Central memory CD4-positive, alpha-beta T cell (primary cell): ENCODE measurements around the gene MAD1L1.
"Not testable (repeated sequence)": the region's sequence is repeated elsewhere in the genome, so short reads cannot be mapped to it uniquely, and the experiment has no call there.

Experiments
- DNase-seq: peaks from one replicate; pipeline ENCODE4 v3.0.0; 2022

MAD1L1 gene

GRCh38 chr7:2038931-2039728, 193.6 kb downstream of the MAD1L1 start:
- no peak for DNase-seq

DNA sequence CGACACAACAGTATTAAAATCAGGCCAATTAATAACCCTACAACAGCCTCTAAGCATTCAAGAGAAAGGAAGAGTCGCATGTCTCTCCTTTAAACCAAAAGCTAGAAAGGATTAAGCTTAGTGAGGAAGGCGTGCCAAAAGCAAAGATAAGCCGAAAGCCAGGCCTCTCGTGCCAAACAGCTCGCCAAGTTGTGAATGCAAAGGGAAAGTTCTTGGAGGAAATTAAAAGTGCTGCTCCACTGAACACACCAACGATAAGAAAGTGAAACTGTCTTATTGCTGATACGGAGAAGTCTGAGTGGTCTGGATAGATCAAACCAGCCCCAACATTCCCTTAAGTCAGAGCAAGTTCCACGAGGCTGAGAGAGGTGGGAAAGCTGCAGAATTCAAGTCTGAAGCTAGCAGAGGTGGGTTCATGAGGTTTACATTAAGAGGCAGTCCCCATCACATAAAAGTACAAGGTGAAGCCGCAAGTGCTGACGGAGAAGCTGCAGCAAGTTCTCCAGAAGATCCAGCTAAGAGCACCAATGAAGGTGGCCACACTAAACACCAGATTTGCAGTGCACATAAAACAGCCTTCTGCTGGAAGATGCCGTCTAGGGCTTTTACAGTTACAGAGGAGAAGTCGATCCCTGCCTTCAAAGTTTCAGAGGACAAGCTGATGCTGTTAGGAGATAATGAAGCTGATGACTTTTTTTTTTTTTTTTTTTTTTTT, 194.8 kb downstream of the MAD1L1 start:
- peak; percentile 17 for DNase-seq

DNA sequence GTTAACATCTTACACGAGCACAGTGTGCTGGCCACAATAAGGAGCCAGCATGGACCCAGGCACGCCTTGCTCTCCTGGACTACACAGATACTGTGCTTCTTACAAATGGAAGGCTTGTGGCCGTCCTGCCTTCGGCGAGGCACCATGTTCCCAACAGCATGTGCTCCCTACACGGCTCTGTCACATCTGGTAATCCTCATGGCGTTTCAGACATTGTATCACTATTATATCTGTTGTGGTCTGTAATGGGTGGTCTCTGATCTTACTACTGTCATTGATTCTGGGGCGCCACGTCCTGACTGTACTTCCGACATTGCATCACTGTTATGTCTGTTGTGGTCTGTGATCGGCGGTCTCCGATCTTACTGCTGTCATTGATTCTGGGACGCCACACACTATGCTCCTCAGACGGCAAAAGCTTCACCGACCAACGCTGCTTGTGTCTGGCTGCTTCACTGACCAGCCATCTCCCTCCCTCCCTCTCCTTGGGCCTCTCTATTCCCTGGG, 195.4 kb downstream of the MAD1L1 start:
- DNase-seq = peak; percentile 17

DNA sequence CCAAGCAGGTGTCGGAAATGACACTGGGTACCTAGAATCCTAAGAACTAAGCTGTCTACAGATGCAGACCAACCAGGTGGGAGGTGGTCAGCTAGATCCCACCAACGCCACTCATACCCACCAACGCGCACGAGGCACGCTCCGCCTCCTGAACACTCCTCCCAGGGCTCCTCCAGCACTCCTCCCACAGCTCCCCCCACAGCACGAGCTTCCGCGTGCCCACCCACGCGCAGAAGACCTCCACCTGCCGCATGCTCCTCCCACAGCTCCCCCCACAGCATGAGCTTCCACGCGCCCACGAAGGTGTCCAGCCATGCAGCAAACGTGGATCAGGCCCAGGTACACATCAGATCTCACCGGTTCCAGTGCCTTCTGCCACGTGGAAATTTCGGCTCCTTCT, 196.0 kb downstream of the MAD1L1 start:
- DNase-seq = no peak

- DNase-seq = not testable (repeated sequence)
Observed at GRCh38 chr7:2036201-2036600, 196.5 kb downstream of the MAD1L1 start.

DNA sequence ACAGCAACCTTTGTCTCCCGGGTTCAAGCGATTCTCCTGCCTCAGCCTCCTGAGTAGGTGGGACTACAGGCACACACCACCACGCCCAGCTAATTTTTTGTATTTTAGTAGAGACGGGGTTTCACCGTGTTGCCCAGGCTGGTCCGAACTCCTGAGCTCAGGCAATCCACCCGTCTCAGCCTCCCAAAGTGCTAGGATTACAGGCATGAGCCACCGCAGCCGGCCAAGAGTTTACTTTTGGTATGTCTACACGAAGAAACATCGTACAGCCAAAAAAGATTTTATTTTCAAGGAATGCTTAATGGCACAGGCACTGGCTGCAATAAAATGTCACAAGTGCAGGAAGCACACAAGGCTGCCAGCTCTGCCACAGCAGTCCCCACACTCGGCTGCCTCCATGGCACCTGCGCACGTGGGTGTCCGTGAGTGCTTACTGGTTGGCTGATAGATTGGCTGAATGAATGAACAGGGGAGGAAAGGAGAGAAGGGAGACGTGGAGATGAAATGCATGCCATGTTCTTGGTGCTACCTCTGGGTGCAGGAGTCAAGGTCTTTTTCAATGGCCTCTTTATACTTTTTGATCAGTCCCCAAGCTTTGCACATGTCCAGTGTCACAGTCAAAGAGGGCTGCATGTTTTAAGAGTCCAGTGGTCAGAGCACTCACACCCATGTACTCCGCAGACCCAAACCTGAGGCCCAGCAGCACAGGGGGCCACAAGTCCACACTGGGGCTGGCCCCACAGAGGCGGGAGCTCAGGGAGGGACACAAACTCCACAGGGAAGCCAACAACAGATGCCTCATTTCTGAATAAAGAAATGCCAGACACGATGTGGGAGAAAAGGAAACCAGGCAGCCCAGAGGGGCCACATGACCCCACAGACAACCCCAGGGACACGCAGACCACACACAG, 198.2 kb downstream of the MAD1L1 start:
- no peak for DNase-seq

DNA sequence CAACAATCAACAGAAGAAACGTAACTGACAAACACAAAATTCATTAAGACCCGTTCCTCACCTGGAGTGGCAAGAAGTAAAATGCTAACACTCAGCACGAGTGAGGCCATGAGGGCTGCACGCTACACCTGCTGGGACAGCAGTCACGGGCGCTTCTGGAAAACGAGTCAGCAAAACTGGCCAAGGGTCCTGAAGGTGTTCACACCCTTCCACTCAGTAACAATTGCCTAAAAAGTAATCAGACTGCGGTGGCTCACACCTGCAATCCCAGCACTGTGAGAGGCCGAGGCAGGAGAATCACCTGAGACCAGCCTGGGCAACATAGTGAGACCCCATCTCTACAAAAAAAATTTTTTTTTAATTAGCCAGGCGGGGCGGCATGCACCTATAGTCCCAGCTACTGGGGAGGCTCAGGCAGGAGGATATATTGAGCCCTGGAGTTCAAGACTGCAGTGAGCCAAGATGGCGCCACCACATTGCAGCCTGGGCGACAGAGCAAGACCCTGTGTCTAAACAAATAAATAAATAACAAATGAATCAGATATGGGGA, 199.1 kb downstream of the MAD1L1 start:
- no peak for DNase-seq

- DNase-seq = no peak
Observed at GRCh38 chr7:2032876-2033407, 199.8 kb downstream of the MAD1L1 start.

DNA sequence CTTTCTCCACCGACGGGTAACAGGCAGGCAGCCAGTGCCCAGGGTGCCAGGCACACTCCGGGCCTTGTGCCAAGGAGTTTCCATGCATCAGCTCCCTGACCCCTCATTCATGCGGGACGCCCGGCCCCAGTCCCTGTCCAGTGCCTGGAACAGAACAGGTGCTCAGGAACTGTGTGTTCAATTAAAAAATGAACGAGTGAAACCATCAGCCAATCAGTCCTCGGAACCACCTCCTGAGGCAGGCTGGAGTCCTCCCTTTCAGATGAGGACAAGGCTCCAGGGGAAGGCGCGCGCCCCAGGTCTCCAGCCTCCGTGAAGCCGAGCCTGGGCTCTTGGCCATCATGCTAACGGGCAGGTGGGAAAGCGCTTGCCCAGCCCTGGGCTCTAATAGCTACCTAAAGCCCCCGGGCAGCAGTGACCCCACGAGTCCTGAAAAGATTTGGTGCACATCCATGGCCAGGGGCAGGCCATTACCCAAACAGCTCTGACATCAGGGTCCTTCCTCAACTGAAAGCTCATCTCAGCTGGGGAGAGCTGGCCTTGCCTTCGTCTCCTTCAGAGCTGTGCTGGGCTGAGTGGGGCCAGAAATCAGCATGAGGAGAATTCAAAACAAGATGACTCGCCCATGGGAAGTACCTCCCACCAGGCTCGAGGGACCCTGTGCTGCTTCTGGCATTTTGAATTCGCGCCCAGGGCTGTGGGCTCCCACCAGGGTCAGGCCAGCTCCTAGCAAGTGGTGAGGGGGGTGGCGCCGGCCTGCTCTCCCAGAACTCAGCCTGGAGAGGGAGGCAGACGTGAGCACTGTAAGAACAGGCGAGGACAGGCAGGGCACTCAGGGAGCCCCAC, 200.5 kb downstream of the MAD1L1 start:
- DNase-seq = no peak

GRCh38 chr7:2031451-2031845, 201.3 kb downstream of the MAD1L1 start:
- no peak for DNase-seq

GRCh38 chr7:2030475-2031450, 202.0 kb downstream of the MAD1L1 start:
- peak; percentile 9 for DNase-seq

GRCh38 chr7:2029936-2030335, 202.8 kb downstream of the MAD1L1 start:
- DNase-seq = no peak

DNA sequence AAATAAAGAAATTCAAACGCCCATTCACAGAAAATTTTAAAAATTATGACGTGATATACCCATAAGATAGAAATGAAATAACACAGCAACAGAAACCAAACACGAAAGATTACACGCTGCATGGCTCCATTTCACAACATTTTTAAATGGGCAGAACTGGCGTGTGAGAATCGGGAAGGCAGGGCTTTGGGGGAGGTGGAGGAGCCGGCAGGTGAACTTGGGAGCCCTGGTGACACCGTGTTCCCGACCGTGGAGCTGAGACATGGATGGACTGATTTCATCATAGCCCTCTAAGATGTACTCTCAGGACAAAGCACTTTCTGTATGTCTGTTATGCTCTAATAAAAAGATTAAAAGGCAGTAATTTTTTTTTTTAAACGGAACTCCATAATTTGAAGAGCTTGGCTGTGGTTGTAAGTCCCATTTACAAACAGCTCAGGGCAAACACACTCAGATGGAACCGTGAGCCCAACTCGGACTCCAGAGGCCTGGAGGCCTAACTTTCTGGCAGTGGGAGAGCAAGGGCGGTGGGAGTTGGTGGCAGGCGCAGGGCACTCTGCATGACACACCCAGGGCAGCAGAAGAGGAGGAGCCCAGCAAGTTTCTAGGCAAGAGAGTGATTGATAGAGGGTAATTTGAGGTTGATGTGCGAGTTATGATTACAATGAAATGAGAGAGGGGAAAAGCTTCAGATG, 203.4 kb downstream of the MAD1L1 start:
- no peak for DNase-seq

DNA sequence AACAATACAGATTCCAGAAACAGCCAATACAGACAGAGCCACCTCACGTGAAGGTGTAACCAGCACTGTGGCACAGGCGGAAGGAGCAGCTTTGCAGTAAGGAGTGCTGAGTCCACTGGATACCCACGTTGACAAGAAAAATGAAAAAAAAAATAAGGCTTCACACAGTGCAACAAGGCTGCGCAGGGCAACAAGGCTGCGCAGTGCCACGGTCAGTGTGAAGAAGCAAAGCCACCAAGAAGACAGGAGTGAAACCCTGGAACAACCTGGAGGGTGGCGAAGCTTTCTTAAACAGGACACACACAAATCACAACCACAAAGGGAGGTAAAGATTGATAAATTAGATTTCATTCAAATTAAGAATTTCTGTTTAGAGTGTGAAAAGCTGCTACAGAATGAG, 204.0 kb downstream of the MAD1L1 start:
- DNase-seq = no peak

GRCh38 chr7:2025188-2025587, 207.6 kb downstream of the MAD1L1 start:
- DNase-seq = no peak

- no peak for DNase-seq
Observed at GRCh38 chr7:2024567-2024918, 208.2 kb downstream of the MAD1L1 start.

DNA sequence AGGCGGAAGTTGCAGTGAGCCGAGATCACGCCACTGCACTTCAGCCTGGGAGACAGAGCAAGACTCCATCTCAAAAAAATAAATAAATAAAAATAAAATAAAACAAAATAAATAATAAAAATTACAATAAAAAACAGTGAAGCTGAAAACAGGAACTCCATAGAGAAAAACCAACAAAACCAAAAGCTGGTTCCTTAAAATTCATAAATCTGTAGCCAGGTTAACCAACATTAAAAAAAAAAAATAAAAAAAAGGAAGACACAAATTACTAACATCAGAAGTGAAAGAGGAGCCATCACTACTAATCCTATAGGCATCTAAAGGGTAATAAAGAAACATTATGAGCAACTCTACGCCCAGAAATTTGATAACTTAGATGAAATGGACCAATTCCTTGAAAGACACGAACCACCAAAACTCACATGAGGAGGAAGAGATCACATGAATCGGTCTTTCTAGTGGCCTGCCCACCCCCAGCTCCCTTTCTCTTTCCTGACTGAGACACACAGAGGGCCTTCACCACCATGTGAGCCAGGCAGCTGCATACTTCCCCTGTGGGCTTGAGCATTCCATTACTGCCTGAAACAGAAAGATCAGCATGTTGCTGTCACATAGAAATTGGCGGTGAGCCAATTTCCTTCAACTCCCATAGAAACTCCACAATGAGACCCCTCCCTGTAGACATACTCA, 208.7 kb downstream of the MAD1L1 start:
- DNase-seq = no peak

DNA sequence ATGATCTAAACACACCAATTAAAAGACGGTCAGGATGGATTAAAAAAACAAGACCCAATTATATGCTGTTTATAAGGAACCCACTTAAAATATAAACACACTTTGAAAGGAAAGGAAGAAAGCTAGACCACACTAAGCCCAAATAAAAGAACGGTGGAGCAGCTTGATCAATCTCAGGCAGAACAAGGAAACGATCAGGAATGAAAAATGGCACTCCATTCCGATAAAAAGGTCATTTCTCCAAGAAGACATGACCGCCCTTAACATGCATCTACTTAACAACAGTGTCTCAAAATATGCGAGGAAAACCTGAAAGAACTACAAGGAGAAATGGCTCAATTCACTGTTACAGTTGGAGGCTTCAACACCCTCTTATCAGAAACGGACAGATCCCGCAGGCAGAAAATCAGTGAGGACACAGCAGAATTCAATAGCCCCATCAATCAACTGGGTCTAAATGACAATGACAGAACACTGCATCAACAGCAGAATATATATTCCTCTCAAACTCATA, 210.0 kb downstream of the MAD1L1 start:
- DNase-seq = no peak

- DNase-seq = no peak
Observed at GRCh38 chr7:2022021-2022409, 210.7 kb downstream of the MAD1L1 start.
